Activated naive CD4-positive, alpha-beta T cell treated with anti-CD3 and anti-CD28 coated beads for 36 hours (primary cell): Measurements from ENCODE around the gene SLC15A1. TPM values are rescaled to one million over a fixed set of nuclear protein-coding genes. Genes with fewer than 3 reads are reported as not detected.

Experiments used
- CTCF ChIA-PET: fragments of 350-600 bp; sonication (Branson Sonifier 250); formaldehyde crosslinking; loops from one replicate; lab custom pipeline; 2021; ENCODE audit warnings: antibody characterized with exemption; lab: Charles Lee
- DNase-seq: peaks from one replicate; pipeline ENCODE4 v3.0.0-alpha.2; 2020
- H3K27ac Mint-ChIP-seq: one replicate; pipeline ENCODE4 v1.8.0; 2021; ENCODE audit warnings: mild to moderate bottlenecking, mixed read lengths
- H3K27me3 Mint-ChIP-seq: one replicate; pipeline ENCODE4 v1.8.0; 2021; ENCODE audit warnings: low read depth, mixed read lengths
- H3K36me3 Mint-ChIP-seq: one replicate; pipeline ENCODE4 v1.8.0; 2021; ENCODE audit warnings: low read depth, mixed read lengths
- H3K4me1 Mint-ChIP-seq: one replicate; pipeline ENCODE4 v1.8.0; 2021; ENCODE audit warnings: low read depth, mixed read lengths
- H3K4me3 Mint-ChIP-seq: one replicate; pipeline ENCODE4 v1.8.0; 2021; ENCODE audit warnings: mild to moderate bottlenecking, moderate library complexity, mixed read lengths
- H3K9me3 Mint-ChIP-seq: one replicate; pipeline ENCODE4 v1.8.0; 2021; ENCODE audit warnings: mixed read lengths
- intact Hi-C: fragments of 100-400 bp; cut with micrococcal nuclease; formaldehyde crosslinking; loops from one replicate; pipeline ENCODE4 v1.15.1; 2023
- total RNA-seq, 2 experiments: library from RNA; stranded (reverse); gene quantifications; one replicate each; pipeline ENCODE4 v1.2.3, GENCODE V29; 2021

Gene SLC15A1
- total RNA-seq, 2 experiments from 2014 or later = not detected

DNA sequence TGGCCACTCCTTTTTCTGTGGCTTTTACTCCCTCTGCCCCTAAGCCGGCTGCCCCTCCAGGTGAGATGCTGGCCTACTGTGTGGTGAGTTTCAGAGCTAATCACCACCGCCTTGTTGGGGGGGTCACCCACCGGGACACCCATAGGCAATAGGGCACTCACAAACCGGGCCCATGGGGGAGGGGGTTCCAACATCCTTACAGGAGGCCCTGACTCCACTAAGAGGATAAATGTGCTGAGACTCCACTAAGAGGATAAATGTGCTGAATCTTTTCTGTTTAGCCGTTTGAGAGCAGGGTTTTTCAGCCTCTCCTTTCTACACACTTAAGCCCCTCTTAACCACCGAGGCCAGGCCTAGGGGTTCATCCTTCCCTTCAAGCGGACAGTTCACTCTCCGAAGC is 73.7 kb downstream of the SLC15A1 start:
- CTCF ChIA-PET = no interaction called here
- no peak overlapping the region for H3K27ac Mint-ChIP-seq
- intact Hi-C loops = no loop called here
- H3K4me1 Mint-ChIP-seq = no peaks in the 10 kb centered on the region
- no peaks in the 10 kb centered on the region for H3K27me3 Mint-ChIP-seq
- no peak for DNase-seq
- H3K9me3 Mint-ChIP-seq = no peaks in the 10 kb centered on the region
- H3K36me3 Mint-ChIP-seq = no peaks in the 10 kb centered on the region
- no peak overlapping the region for H3K4me3 Mint-ChIP-seq

DNA sequence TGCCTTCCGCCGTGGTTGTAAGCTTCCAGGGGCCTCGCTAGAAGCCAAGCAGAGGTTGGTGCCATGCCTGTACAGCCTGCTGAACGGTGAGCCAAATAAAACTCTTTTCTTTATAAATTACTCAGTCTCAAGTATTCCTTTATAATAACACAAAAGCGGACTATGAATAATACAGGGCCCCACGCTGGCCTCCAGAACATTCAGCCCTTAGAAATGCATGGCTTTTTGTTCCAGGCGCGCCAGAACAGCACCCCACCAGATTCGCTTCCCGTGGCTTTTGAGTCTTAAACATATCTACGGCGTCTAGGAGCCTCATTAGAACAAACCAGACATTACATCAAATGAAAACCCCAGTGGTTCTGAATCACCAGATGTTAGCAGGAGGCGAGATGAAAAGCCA is 75.1 kb downstream of the SLC15A1 start:
- no peaks in the 10 kb centered on the region for H3K27me3 Mint-ChIP-seq
- H3K9me3 Mint-ChIP-seq = no peaks in the 10 kb centered on the region
- H3K4me3 Mint-ChIP-seq = no peak overlapping the region
- no peak for DNase-seq
- no peaks in the 10 kb centered on the region for H3K36me3 Mint-ChIP-seq
- no peaks in the 10 kb centered on the region for H3K4me1 Mint-ChIP-seq
- intact Hi-C loops = no loop called here
- CTCF ChIA-PET = interaction anchor here (1.2 kb wide), 1 partner anchor 24 kb away, joined by 3 read pairs; no protein-coding TSS in a partner anchor
- no peak overlapping the region for H3K27ac Mint-ChIP-seq

DNA sequence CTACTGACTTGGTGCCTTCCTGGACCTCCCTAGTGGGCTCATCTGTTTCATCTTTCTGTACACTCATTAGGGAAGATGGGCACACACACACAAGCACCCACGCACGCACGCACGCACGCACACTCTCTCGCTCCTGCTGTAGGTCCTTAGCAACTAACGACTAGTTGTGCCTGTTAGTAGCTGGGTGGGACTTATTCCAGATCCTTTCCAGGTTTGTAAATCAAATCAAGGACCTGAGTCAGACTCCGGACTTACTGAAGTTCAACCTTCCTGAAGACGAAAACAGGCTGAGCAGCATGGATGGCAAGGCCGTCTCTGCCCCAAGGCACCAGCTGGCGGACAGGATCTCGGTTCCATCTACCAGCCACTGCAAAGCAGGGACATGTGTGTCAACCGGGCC is 76.2 kb downstream of the SLC15A1 start:
- no peaks in the 10 kb centered on the region for H3K36me3 Mint-ChIP-seq
- H3K9me3 Mint-ChIP-seq = no peaks in the 10 kb centered on the region
- CTCF ChIA-PET = no interaction called here
- no peak overlapping the region for H3K4me3 Mint-ChIP-seq
- no peaks in the 10 kb centered on the region for H3K4me1 Mint-ChIP-seq
- no peak overlapping the region for H3K27ac Mint-ChIP-seq
- H3K27me3 Mint-ChIP-seq = no peaks in the 10 kb centered on the region
- intact Hi-C loops = no loop called here
- no peak for DNase-seq

DNA sequence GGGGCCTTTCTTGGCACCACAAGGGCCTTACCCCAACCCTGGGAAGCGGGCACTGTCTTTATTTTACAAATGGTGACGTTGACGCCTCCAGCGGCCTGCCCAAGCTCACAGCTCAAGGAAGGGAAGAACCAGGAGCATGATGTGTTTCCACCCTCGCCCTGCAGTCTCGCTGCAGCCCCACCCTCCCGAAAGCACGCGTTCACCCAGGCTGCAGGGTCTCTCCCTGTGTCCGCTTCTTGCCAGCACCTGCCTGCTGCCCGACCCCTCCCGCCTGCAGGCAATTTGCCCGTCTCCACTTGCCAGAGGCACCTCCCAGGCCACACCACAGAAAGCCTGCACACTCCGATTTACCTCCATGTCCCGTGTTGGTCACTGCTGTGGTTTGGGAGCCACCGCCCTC is 76.6 kb downstream of the SLC15A1 start:
- no peaks in the 10 kb centered on the region for H3K9me3 Mint-ChIP-seq
- no peaks in the 10 kb centered on the region for H3K4me1 Mint-ChIP-seq
- no peak for DNase-seq
- H3K36me3 Mint-ChIP-seq = no peaks in the 10 kb centered on the region
- no peak overlapping the region for H3K4me3 Mint-ChIP-seq
- no peak overlapping the region for H3K27ac Mint-ChIP-seq
- CTCF ChIA-PET = interaction anchor here (1.9 kb wide), 1 partner anchor 231 kb away, joined by 6 read pairs; no protein-coding TSS in a partner anchor
- intact Hi-C loops = no loop called here
- H3K27me3 Mint-ChIP-seq = no peaks in the 10 kb centered on the region

DNA sequence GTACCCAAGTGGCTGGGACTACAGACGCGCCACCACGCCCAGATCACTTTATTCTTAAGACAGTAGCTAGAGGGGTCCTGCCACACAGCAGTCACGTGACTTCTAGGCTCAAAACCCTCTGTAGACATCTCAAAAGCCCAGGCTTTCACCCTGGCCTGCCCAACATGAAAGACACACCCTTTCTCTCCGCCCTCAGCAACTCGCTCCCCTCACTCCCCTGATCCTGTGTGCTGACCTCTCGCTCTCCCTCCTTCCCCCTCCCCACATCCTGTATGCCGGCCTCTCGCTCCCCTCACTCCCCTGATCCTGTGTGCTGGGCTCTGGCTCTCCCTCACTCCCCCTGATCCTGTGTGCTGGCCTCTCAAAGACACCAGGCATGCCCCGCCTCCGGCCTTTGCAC is 77.4 kb downstream of the SLC15A1 start:
- Mint-ChIP-seq H3K9me3 (no peaks in the 10 kb centered on the region), H3K4me1 (no peaks in the 10 kb centered on the region), H3K36me3 (no peaks in the 10 kb centered on the region), H3K27ac (no peak overlapping the region), H3K27me3 (no peaks in the 10 kb centered on the region), H3K4me3 (no peak overlapping the region)
- no peak for DNase-seq
- CTCF ChIA-PET = interaction anchor here (1.9 kb wide), 1 partner anchor 230 kb away, joined by 6 read pairs; no protein-coding TSS in a partner anchor
- intact Hi-C loops = no loop called here

DNA sequence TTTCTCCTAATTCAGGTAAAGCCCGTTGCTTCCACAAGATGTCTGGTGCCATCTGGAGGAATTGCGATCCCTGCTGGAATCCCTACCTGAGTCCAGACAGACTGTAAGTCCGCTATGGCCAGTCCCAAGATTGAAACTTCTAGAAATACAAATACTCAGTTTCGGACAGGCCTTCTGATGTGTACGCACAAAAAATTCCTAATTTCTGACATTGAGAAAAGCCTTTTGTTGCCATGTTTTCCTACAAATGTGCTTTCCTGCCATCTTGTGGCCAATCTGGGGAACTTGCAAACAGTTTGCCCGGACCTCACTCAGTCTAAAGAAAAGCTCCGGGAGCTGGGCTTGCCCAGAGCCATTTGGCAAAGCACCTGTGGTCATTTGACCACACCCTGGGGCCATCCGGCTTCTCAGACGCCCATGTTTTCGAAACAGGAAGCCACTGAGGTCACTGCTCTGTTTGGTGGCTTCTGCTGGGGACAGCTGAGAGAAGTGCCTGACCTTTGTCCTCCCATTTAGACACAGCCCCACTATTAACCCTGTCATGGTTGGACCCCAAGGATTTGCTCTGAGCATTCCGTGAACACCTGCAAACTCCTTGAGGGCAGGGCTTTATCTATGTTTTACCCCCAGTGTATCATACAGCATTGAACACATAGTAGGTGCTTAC is 79.4 kb downstream of the SLC15A1 start:
- H3K27ac Mint-ChIP-seq = no peak overlapping the region
- H3K4me3 Mint-ChIP-seq = no peak overlapping the region

DNA sequence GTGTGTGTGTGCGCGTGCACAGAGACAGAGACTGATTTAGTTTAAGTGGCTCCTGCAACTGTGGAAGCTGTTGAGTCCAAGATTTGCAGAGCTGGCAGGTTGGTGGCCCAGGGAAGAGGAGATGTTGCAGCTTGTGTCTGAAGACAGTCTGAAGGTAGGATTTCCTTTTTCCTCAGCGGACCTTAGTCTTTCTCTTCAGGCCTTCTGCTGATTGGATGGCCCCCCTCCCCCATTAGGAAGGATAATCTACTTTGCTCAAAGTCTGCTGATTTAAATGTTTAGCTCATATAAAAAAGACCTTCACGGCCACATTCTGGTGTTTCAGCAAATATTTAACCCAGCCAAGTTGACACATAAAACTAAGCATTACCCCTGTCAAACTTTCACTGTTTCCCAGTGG is 84.3 kb downstream of the SLC15A1 start:
- Mint-ChIP-seq H3K27ac (no peak overlapping the region), H3K27me3 (no peaks in the 10 kb centered on the region), H3K4me1 (peaks cover 19% of the 10 kb centered on the region), H3K36me3 (no peaks in the 10 kb centered on the region), H3K4me3 (no peak overlapping the region), H3K9me3 (no peaks in the 10 kb centered on the region)
- intact Hi-C loops = no loop called here
- no peak for DNase-seq
- CTCF ChIA-PET = interaction anchor here (1.1 to 2.1 kb wide), 3 partner anchors 15 to 223 kb away, joined by 3 to 18 read pairs (median 8); no protein-coding TSS in a partner anchor

More for the DNA sequence above, 79.4 kb downstream of the SLC15A1 start:
- H3K36me3 Mint-ChIP-seq = no peaks in the 10 kb centered on the region
- CTCF ChIA-PET = interaction anchor here (0.7 to 3.8 kb wide), 20 partner anchors 9 to 817 kb away, joined by 3 to 67 read pairs (median 4); no protein-coding TSS in a partner anchor
- DNase-seq = peak; percentile 66
- no peaks in the 10 kb centered on the region for H3K9me3 Mint-ChIP-seq
- intact Hi-C loops = loop anchor here (1.0 to 5.0 kb wide), 7 partner anchors 20 to 818 kb away; partner anchors contain the start of gene FARP1
- H3K4me1 Mint-ChIP-seq = no peaks in the 10 kb centered on the region
- no peaks in the 10 kb centered on the region for H3K27me3 Mint-ChIP-seq

DNA sequence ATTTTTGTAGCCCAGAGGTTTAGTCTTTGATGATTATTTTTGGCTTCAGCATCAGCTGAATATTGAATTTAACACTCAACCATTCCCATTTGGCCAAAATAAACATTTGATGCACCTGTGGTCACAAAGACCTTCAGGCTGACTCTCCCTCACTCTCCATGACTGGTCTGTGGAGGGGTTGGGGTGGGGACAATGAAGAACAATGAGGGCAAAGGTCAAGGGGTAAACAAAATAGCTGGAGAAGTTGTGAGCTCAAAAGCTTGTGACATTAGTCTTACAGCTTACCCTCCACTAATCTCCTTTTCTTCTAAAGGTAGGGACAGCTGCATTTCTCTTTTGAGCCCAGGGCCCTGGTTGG is 86.9 kb downstream of the SLC15A1 start:
- no peaks in the 10 kb centered on the region for H3K9me3 Mint-ChIP-seq
- intact Hi-C loops = loop anchor here (2.0 kb wide), 2 partner anchors 361 to 689 kb away; no protein-coding TSS in a partner anchor
- CTCF ChIA-PET = interaction anchor here (0.7 to 2.2 kb wide), 5 partner anchors 12 to 220 kb away, joined by 3 to 24 read pairs (median 3); no protein-coding TSS in a partner anchor
- H3K27ac Mint-ChIP-seq = no peak overlapping the region
- H3K27me3 Mint-ChIP-seq = no peaks in the 10 kb centered on the region
- peaks cover 19% of the 10 kb centered on the region for H3K4me1 Mint-ChIP-seq
- H3K36me3 Mint-ChIP-seq = no peaks in the 10 kb centered on the region
- no peak for DNase-seq
- H3K4me3 Mint-ChIP-seq = no peak overlapping the region

DNA sequence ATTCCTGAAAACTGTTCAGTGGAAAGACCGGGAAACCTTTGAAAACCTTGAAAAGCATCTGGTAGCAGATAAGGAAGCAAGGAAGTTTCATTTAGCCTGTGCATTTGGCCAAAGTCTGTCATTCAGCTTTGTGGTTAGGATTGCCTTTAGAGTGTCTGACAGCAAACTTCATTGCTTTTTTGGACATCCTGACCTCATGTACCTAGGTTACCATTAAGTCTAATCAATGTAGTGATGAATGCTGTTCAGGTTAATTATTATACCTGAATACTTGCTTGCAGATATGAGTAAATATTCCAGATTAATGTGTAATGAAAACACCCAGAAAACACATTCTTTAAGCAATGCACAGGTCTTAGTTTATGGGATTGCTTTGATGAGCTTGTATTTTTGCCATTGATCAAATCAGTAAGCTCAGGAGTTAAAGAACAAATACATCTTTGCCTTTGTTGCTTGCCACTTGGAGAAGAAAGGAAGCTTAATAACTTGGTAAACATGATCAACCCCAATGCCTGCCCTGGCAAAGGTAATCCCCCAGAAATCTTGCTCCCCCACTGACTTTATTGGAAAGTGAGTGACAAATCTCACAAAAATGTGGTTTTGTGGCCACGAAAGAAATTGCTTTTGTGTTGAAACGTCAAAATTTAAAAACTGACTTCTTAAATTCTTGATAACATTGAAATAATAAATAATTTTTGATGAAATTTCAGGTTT is 87.4 kb downstream of the SLC15A1 start:
- no peak overlapping the region for H3K4me3 Mint-ChIP-seq
- CTCF ChIA-PET = interaction anchor here (0.7 to 2.2 kb wide), 5 partner anchors 12 to 220 kb away, joined by 3 to 24 read pairs (median 3); no protein-coding TSS in a partner anchor
- DNase-seq = no peak
- no peaks in the 10 kb centered on the region for H3K9me3 Mint-ChIP-seq
- intact Hi-C loops = loop anchor here (1.0 to 5.0 kb wide), 6 partner anchors 12 to 688 kb away; no protein-coding TSS in a partner anchor
- no peaks in the 10 kb centered on the region for H3K27me3 Mint-ChIP-seq
- H3K4me1 Mint-ChIP-seq = peaks cover 19% of the 10 kb centered on the region
- no peaks in the 10 kb centered on the region for H3K36me3 Mint-ChIP-seq
- no peak overlapping the region for H3K27ac Mint-ChIP-seq

DNA sequence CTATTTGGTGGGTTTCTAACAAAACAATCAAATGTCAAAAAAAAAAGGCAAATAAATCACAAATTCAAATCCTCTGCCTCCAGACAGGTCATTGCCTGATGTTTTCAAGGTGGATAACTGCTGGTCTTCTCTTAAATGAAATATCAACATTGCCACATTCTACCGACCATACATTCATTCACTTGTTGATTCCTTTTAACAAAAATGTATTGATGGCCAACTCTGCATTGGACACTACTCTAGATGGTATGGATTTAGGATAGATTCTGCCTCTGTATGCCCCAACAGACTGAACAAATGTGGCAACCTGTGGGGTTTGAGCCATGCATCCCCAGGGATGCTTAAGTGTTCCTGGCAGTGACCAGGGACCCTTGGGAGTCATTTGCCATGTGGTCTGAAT is 88.0 kb downstream of the SLC15A1 start:
- Mint-ChIP-seq H3K27me3 (no peaks in the 10 kb centered on the region), H3K27ac (no peak overlapping the region), H3K4me3 (no peak overlapping the region), H3K9me3 (no peaks in the 10 kb centered on the region), H3K36me3 (no peaks in the 10 kb centered on the region), H3K4me1 (peaks cover 19% of the 10 kb centered on the region)
- DNase-seq = no peak
- CTCF ChIA-PET = interaction anchor here (1.5 to 2.2 kb wide), 3 partner anchors 11 to 219 kb away, joined by 3 to 24 read pairs (median 22); no protein-coding TSS in a partner anchor
- intact Hi-C loops = loop anchor here (1.0 to 5.0 kb wide), 6 partner anchors 11 to 688 kb away; no protein-coding TSS in a partner anchor

DNA sequence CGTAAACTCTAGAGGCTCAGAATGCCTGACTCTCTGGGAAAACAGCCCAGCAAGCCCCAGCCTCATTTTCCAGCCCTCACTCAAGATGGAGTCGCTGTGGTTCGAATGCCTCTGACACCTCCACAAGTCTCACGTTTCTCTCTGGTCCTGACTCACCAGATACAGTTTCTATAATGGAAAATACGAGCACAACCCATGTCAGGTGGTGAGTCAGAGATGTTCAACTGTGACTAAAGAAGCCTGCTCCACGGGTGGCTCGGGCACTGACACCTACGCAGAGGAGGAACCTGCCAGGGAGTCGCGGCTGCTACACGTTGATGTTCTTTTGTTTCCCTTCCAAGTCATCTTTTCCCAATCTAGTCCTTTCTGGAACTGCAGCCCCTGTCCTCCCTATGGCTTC is 88.4 kb downstream of the SLC15A1 start:
- no peak overlapping the region for H3K4me3 Mint-ChIP-seq
- H3K27me3 Mint-ChIP-seq = no peaks in the 10 kb centered on the region
- CTCF ChIA-PET = interaction anchor here (2.2 kb wide), 1 partner anchor 219 kb away, joined by 24 read pairs; no protein-coding TSS in a partner anchor
- intact Hi-C loops = loop anchor here (1.0 to 5.0 kb wide), 6 partner anchors 11 to 687 kb away; no protein-coding TSS in a partner anchor
- peak overlapping the region; percentile 44 for H3K27ac Mint-ChIP-seq
- no peaks in the 10 kb centered on the region for H3K9me3 Mint-ChIP-seq
- DNase-seq = peak; percentile 85
- no peaks in the 10 kb centered on the region for H3K36me3 Mint-ChIP-seq
- peaks cover 19% of the 10 kb centered on the region for H3K4me1 Mint-ChIP-seq

DNA sequence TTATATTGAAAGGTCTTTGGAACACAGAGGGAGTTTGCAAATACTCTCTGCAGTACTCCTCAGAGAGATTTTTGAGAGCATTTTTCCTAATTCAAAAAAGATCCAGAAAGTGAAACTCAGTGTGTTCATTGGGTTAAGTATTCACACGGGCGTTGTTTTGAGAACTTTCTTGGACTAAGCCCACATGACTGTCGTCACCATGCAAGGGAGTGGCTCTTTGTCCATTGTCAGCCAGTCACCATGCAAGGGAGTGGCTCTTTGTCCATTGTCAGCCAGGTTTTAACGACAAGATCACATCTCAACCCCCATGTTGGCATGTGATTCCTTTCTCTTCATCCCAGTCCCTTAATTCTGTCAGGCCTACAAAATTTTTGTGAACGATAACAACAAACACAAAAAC is 94.3 kb downstream of the SLC15A1 start:
- no peak for DNase-seq
- no peaks in the 10 kb centered on the region for H3K9me3 Mint-ChIP-seq
- H3K4me1 Mint-ChIP-seq = peaks cover 2% of the 10 kb centered on the region
- CTCF ChIA-PET = no interaction called here
- no peak overlapping the region for H3K27ac Mint-ChIP-seq
- H3K27me3 Mint-ChIP-seq = no peaks in the 10 kb centered on the region
- H3K4me3 Mint-ChIP-seq = no peak overlapping the region
- intact Hi-C loops = no loop called here
- no peaks in the 10 kb centered on the region for H3K36me3 Mint-ChIP-seq
